Measurements from ENCODE around the gene PCSK1N.
A peak's percentile ranks its signal among the peaks of the same experiment; 100 is the strongest.

PCSK1N gene

GRCh38 chrX:48793935-48794334, 41.5 kb downstream of the PCSK1N start:
- DNase-seq (ENCODE audit: low read depth, low spot score) = no peak
- no peak overlapping the region for H3K4me3 ChIP-seq (ENCODE audit: low read length)

GRCh38 chrX:48792219-48792618, 43.2 kb downstream of the PCSK1N start:
- H3K4me3 ChIP-seq (ENCODE audit: low read length) = no peak overlapping the region
- no peak for DNase-seq (ENCODE audit: low read depth, low spot score)

GRCh38 chrX:48791063-48791820, 44.2 kb downstream of the PCSK1N start:
- DNase-seq (ENCODE audit: low read depth, low spot score) = no peak
- H3K4me3 ChIP-seq (ENCODE audit: low read length) = no peak overlapping the region

- no peak for DNase-seq (ENCODE audit: low read depth, low spot score)
- H3K4me3 ChIP-seq (ENCODE audit: low read length) = no peak overlapping the region
Measured at GRCh38 chrX:48790477-48790876, 44.9 kb downstream of the PCSK1N start.

- no peak overlapping the region for H3K4me3 ChIP-seq (ENCODE audit: low read length)
- peak; percentile 1 for DNase-seq (ENCODE audit: low read depth, low spot score)
Measured at GRCh38 chrX:48789366-48790220, 45.8 kb downstream of the PCSK1N start.

GRCh38 chrX:48787505-48788443, 47.6 kb downstream of the PCSK1N start:
- no peak for DNase-seq (ENCODE audit: low read depth, low spot score)
- H3K4me3 ChIP-seq (ENCODE audit: low read length) = no peak overlapping the region

GRCh38 chrX:48786825-48787504, 48.4 kb downstream of the PCSK1N start:
- no peak overlapping the region for H3K4me3 ChIP-seq (ENCODE audit: low read length)
- DNase-seq (ENCODE audit: low read depth, low spot score) = no peak

GRCh38 chrX:48786341-48786800, 49.0 kb downstream of the PCSK1N start, which contains the start of gene GATA1:
TSS of gene GATA1 (plus strand) at chrX:48786590. CDS start at chrX:48791110, 4,520 bp downstream.
- no peak for DNase-seq (ENCODE audit: low read depth, low spot score)
- no peak within 1 kb of the TSS for H3K4me3 ChIP-seq (ENCODE audit: low read length)

- H3K4me3 ChIP-seq (ENCODE audit: low read length) = no peak overlapping the region
- DNase-seq (ENCODE audit: low read depth, low spot score) = no peak
Measured at GRCh38 chrX:48785540-48786214, 49.7 kb downstream of the PCSK1N start.

- H3K4me3 ChIP-seq (ENCODE audit: low read length) = no peak overlapping the region
- no peak for DNase-seq (ENCODE audit: low read depth, low spot score)
Measured at GRCh38 chrX:48785186-48785539, 50.2 kb downstream of the PCSK1N start.

- DNase-seq (ENCODE audit: low read depth, low spot score) = no peak
- no peak overlapping the region for H3K4me3 ChIP-seq (ENCODE audit: low read length)
Measured at GRCh38 chrX:48784726-48785125, 50.7 kb downstream of the PCSK1N start.

- no peak for DNase-seq (ENCODE audit: low read depth, low spot score)
- no peak overlapping the region for H3K4me3 ChIP-seq (ENCODE audit: low read length)
Measured at GRCh38 chrX:48782795-48783194, 52.6 kb downstream of the PCSK1N start.

- no peak for DNase-seq (ENCODE audit: low read depth, low spot score)
- H3K4me3 ChIP-seq (ENCODE audit: low read length) = no peak overlapping the region
Measured at GRCh38 chrX:48782216-48782615, 53.2 kb downstream of the PCSK1N start.

GRCh38 chrX:48781705-48782104, 53.7 kb downstream of the PCSK1N start:
- no peak for DNase-seq (ENCODE audit: low read depth, low spot score)

More at GRCh38 chrX:48781705-48782104, 53.7 kb downstream of the PCSK1N start:
- H3K4me3 ChIP-seq (ENCODE audit: low read length) = no peak overlapping the region

Data from Jurkat, Clone E6-1 (cell line).